HepG2 (cell line): Measurements from ENCODE around the gene ZFHX3. TPM values are rescaled to one million over a fixed set of nuclear protein-coding genes. Genes with fewer than 3 reads are reported as not detected.

Source experiments
- ATF1 ChIP-seq: IDR thresholded peaks from 2 replicates; pipeline ENCODE4 v1.6.1; 2016; ENCODE audit warnings: mild to moderate bottlenecking, control low read depth
- ATF7 ChIP-seq, 2 experiments: fragments of 450-650 bp in 1 of 2; sonication (generic) in 1 of 2; formaldehyde crosslinking in 1 of 2; IDR thresholded peaks; 2 replicates each; pipeline versions ENCODE4 v1.4.0 to v1.6.1; 2016 to 2020; ENCODE audit warnings: antibody characterized with exemption in 1 of 2, mild to moderate bottlenecking in 1 of 2, missing genetic modification reagents in 1 of 2
- BHLHE40 ChIP-seq: IDR thresholded peaks from 2 replicates; pipeline ENCODE4 v1.6.1; 2011; ENCODE audit warnings: low read length, improper control_type of control experiment
- CBFB ChIP-seq: sonication (generic); formaldehyde crosslinking; IDR thresholded peaks from 2 replicates; pipeline ENCODE4 v1.4.0; 2020; ENCODE audit warnings: missing genetic modification reagents
- FLYWCH1 ChIP-seq: sonication (generic); formaldehyde crosslinking; IDR thresholded peaks from 2 replicates; pipeline ENCODE4 v1.8.1; 2023; ENCODE audit warnings: mild to moderate bottlenecking, missing genetic modification reagents
- HHEX ChIP-seq: IDR thresholded peaks from 2 replicates; pipeline ENCODE4 v1.6.1; 2016; ENCODE audit warnings: control low read depth
- JUNB ChIP-seq: sonication (generic); formaldehyde crosslinking; IDR thresholded peaks from 2 replicates; pipeline ENCODE4 v1.8.0; 2022; ENCODE audit warnings: missing genetic modification reagents, mild to moderate bottlenecking, borderline replicate concordance
- KDM6A ChIP-seq: IDR thresholded peaks from 2 replicates; pipeline ENCODE4 v1.6.1; 2016; ENCODE audit warnings: low read depth
- MLX ChIP-seq: IDR thresholded peaks from 2 replicates; pipeline ENCODE4 v1.6.1; 2016
- MYC ChIP-seq: sonication (generic); formaldehyde crosslinking; IDR thresholded peaks from 2 replicates; pipeline ENCODE4 v1.9.0; 2021; ENCODE audit warnings: missing genetic modification reagents, borderline replicate concordance
- ONECUT2 ChIP-seq: sonication (generic); formaldehyde crosslinking; IDR thresholded peaks from 2 replicates; pipeline ENCODE4 v1.4.0; 2020; ENCODE audit warnings: missing genetic modification reagents
- SETDB1 ChIP-seq: sonication (generic); formaldehyde crosslinking; IDR thresholded peaks from 2 replicates; pipeline ENCODE4 v1.5.1; 2020; ENCODE audit warnings: missing genetic modification reagents, mild to moderate bottlenecking, borderline replicate concordance
- SMYD3 ChIP-seq: sonication (generic); formaldehyde crosslinking; IDR thresholded peaks from 2 replicates; pipeline ENCODE4 v1.8.1; 2023; ENCODE audit warnings: mild to moderate bottlenecking, missing genetic modification reagents
- SRF ChIP-seq: IDR thresholded peaks from 2 replicates; pipeline ENCODE4 v1.6.1; 2011; ENCODE audit warnings: mild to moderate bottlenecking, low read depth, low read length, moderate library complexity
- TFAP4 ChIP-seq: sonication (generic); IDR thresholded peaks from 2 replicates; pipeline ENCODE4 v1.6.1; 2016; ENCODE audit warnings: low read depth, borderline replicate concordance
- ZBTB8A ChIP-seq: sonication (generic); formaldehyde crosslinking; IDR thresholded peaks from 2 replicates; pipeline ENCODE4 v1.4.0; 2020; ENCODE audit warnings: mild to moderate bottlenecking, low read depth, missing genetic modification reagents, borderline replicate concordance
- ZC3H13 ChIP-seq: sonication (generic); formaldehyde crosslinking; IDR thresholded peaks from 2 replicates; pipeline ENCODE4 v1.8.1; 2023; ENCODE audit warnings: mild to moderate bottlenecking, missing genetic modification reagents, moderate library complexity
- ZEB1 ChIP-seq: IDR thresholded peaks from 2 replicates; pipeline ENCODE4 v1.6.1; 2012; ENCODE audit warnings: mild to moderate bottlenecking, low read depth, inconsistent platforms; ENCODE audit not compliant: insufficient replicate concordance
- ZNF251 ChIP-seq: sonication (generic); formaldehyde crosslinking; IDR thresholded peaks from 2 replicates; pipeline ENCODE4 v1.9.0; 2021; ENCODE audit warnings: mild to moderate bottlenecking, missing genetic modification reagents
- ZNF282 ChIP-seq: fragments of 450-650 bp; IDR thresholded peaks from 2 replicates; pipeline ENCODE4 v1.6.1; 2018; ENCODE audit not compliant: partially characterized antibody
- ZNF3 ChIP-seq: IDR thresholded peaks from 2 replicates; pipeline ENCODE4 v1.7.0; 2017; ENCODE audit warnings: inconsistent platforms
- ZNF557 ChIP-seq: sonication (generic); formaldehyde crosslinking; IDR thresholded peaks from 2 replicates; pipeline ENCODE4 v1.4.0; 2020; ENCODE audit warnings: missing genetic modification reagents
- ZNF567 ChIP-seq: sonication (generic); formaldehyde crosslinking; IDR thresholded peaks from 2 replicates; pipeline ENCODE4 v1.8.1; 2023; ENCODE audit warnings: mild to moderate bottlenecking, missing genetic modification reagents, borderline replicate concordance
- ZNF589 ChIP-seq: sonication (generic); formaldehyde crosslinking; conservative IDR thresholded peaks from 2 replicates; pipeline ENCODE4 v1.8.0; 2022; ENCODE audit warnings: mild to moderate bottlenecking, moderate library complexity, missing genetic modification reagents
- ZNF672 ChIP-seq: sonication (generic); formaldehyde crosslinking; IDR thresholded peaks from 2 replicates; pipeline ENCODE4 v1.8.1; 2022; ENCODE audit warnings: missing genetic modification reagents
- ZNF7 ChIP-seq: IDR thresholded peaks from 2 replicates; pipeline ENCODE4 v1.6.1; 2016; ENCODE audit warnings: missing biosample characterization, missing genetic modification reagents
- ZNF841 ChIP-seq: sonication (generic); formaldehyde crosslinking; IDR thresholded peaks from 2 replicates; pipeline ENCODE4 v1.8.1; 2023; ENCODE audit warnings: missing genetic modification reagents, borderline replicate concordance
- ZSCAN21 ChIP-seq: sonication (generic); formaldehyde crosslinking; IDR thresholded peaks from 2 replicates; pipeline ENCODE4 v1.8.0; 2022; ENCODE audit warnings: mild to moderate bottlenecking, missing genetic modification reagents, moderate library complexity, borderline replicate concordance
- polyA plus RNA-seq, 8 experiments: library from polyadenylated mRNA; depleted of rRNA in 3 of 8; stranded (reverse) in 7 of 8; unstranded in 1 of 8; fragments of >200 nt; fragmentation: Illumina TruSeq in 4 of 8; extraction: Trizol in 4 of 8; gene quantifications; 2 replicates each; pipeline versions ENCODE4 v1.2.1 to v1.2.3, GENCODE V29; 2011 to 2016; ENCODE audit warnings: low read depth in 4 of 8, missing spikeins in 1 of 8, mixed read lengths in 1 of 8; ENCODE audit not compliant: insufficient read depth in 1 of 8
- total RNA-seq, 5 experiments: library from RNA; depleted of rRNA; stranded (reverse); fragments of >200 nt; fragmentation: Illumina TruSeq; extraction: Trizol; gene quantifications; 2 replicates each; pipeline ENCODE4 v1.2.3, GENCODE V29; 2016; ENCODE audit warnings: low read depth in 1 of 5
- TF ChIP-seq, protein P1 (sequence below): IDR thresholded peaks from 2 replicates; pipeline ENCODE4 v1.6.1; 2016; ENCODE audit warnings: missing compliant biosample characterization, missing genetic modification reagents, borderline replicate concordance
- TF ChIP-seq, protein P2 (sequence below): sonication (generic); formaldehyde crosslinking; IDR thresholded peaks from 2 replicates; pipeline ENCODE4 v1.8.1; 2023; ENCODE audit warnings: missing genetic modification reagents, mild to moderate bottlenecking, borderline replicate concordance
- TF ChIP-seq, protein P3 (sequence below): sonication (generic); formaldehyde crosslinking; IDR thresholded peaks from 2 replicates; pipeline ENCODE4 v1.5.0; 2020; ENCODE audit warnings: missing genetic modification reagents

Gene ZFHX3
- total and polyA plus RNA-seq, 2 of the 13 experiments (the other 11 are each of a cell fraction or from before 2014, with no cell fraction given): 5.0 to 6.0 TPM

GRCh38 chr16:73092236-73092781 is 44.4 kb upstream of the ZFHX3 start (continued):
- TF ChIP-seq, protein P1, sequence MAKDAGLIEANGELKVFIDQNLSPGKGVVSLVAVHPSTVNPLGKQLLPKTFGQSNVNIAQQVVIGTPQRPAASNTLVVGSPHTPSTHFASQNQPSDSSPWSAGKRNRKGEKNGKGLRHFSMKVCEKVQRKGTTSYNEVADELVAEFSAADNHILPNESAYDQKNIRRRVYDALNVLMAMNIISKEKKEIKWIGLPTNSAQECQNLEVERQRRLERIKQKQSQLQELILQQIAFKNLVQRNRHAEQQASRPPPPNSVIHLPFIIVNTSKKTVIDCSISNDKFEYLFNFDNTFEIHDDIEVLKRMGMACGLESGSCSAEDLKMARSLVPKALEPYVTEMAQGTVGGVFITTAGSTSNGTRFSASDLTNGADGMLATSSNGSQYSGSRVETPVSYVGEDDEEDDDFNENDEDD (CRISPR knock-in tag): peak; percentile 47; the same call in 1 of the 2 replicates
- TF ChIP-seq ZNF841 (CRISPR knock-in tag) (no peak), ZNF251 (no peak), MLX (CRISPR knock-in tag) (peak; percentile 42; the same call in 1 of the 2 replicates), BHLHE40 (no peak), SRF (no peak), ZNF3 (CRISPR knock-in tag) (0 out of 2 replicates have a peak, but pooled peaks have one; percentile 33), ZSCAN21 (CRISPR knock-in tag) (0 out of 2 replicates have a peak, but pooled peaks have one; percentile 43), ZNF567 (no peak), TFAP4 (no peak), ZNF672 (no peak), SMYD3 (CRISPR knock-in tag) (no peak), MYC (CRISPR knock-in tag) (peak; percentile 30; the same call in 1 of the 2 replicates), CBFB (CRISPR knock-in tag) (no peak), ZC3H13 (CRISPR knock-in tag) (no peak), ZBTB8A (CRISPR knock-in tag) (no peak), HHEX (CRISPR knock-in tag) (no peak), ZEB1 (no peak), SETDB1 (CRISPR knock-in tag) (no peak), FLYWCH1 (no peak), JUNB (CRISPR knock-in tag) (no peak), ONECUT2 (CRISPR knock-in tag) (no peak), ZNF557 (0 out of 2 replicates have a peak, but pooled peaks have one; percentile 41), KDM6A (CRISPR knock-in tag) (no peak), ATF1 (CRISPR knock-in tag) (no peak), ZNF282 (no peak), ZNF7 (peak; percentile 86), ZNF589 (no peak), ATF7 (IDR thresholded peaks at IDR 0.05) (no peak), ATF7 (CRISPR knock-in tag; IDR thresholded peaks at IDR 0.05) (no peak)
- TF ChIP-seq, protein P2, sequence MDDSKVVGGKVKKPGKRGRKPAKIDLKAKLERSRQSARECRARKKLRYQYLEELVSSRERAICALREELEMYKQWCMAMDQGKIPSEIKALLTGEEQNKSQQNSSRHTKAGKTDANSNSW (CRISPR knock-in tag): no peak
- TF ChIP-seq, protein P3, sequence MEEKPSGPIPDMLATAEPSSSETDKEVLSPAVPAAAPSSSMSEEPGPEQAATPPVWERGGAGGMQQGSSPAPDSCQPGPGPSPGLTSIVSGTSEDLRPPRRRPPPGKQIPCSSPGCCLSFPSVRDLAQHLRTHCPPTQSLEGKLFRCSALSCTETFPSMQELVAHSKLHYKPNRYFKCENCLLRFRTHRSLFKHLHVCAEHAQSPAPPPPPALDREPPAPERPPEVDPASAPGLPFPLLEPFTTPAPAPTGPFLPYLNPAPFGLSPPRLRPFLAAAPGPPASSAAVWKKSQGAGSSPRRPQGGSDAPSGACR: no peak
